Nephron (organoid): Measurements from ENCODE around the gene SUN1.

Experiments used
- H3K27ac Mint-ChIP-seq, 3 experiments: 2 replicates each; pipeline ENCODE4 v1.8.0; 2020; ENCODE audit warnings: mixed read lengths in 3 of 3, mild to moderate bottlenecking in 2 of 3, moderate library complexity in 1 of 3
- H3K27me3 Mint-ChIP-seq: 2 replicates; pipeline ENCODE4 v1.8.0; 2021; ENCODE audit warnings: low read depth, mild to moderate bottlenecking, moderate library complexity, mixed read lengths
- H3K36me3 Mint-ChIP-seq: 2 replicates; pipeline ENCODE4 v1.8.0; 2020; ENCODE audit warnings: low read depth, mixed read lengths
- H3K4me1 Mint-ChIP-seq: 2 replicates; pipeline ENCODE4 v1.8.0; 2020; ENCODE audit warnings: mixed read lengths
- H3K4me3 Mint-ChIP-seq, 3 experiments: 2 replicates each; pipeline ENCODE4 v1.8.0; 2020; ENCODE audit warnings: mild to moderate bottlenecking in 3 of 3, mixed read lengths in 3 of 3, moderate library complexity in 2 of 3
- H3K9me3 Mint-ChIP-seq: 2 replicates; pipeline ENCODE4 v1.8.0; 2020; ENCODE audit warnings: mixed read lengths
- CTCF ChIP-seq, 3 experiments: fragments of 200-600 bp; sonication (generic); IDR thresholded peaks; one replicate each; pipeline ENCODE4 v1.5.0; 2021; ENCODE audit warnings: antibody characterized with exemption in 3 of 3; ENCODE audit not compliant: unreplicated experiment in 3 of 3

Gene SUN1

GRCh38 chr7:889025-889390, 56.7 kb downstream of the SUN1 start:
- H3K9me3 Mint-ChIP-seq: no peaks in the 10 kb centered on the region
- TF ChIP-seq CTCF (IDR thresholded peaks at IDR 0.05; ENCODE audit: unreplicated experiment in 3 of 3): no peak
- H3K36me3 Mint-ChIP-seq: peaks cover 30% of the 10 kb centered on the region
- no peaks in the 10 kb centered on the region for H3K27me3 Mint-ChIP-seq
- H3K27ac Mint-ChIP-seq: no peak overlapping the region
- H3K4me3 Mint-ChIP-seq: no peak overlapping the region
- H3K4me1 Mint-ChIP-seq: no peaks in the 10 kb centered on the region

GRCh38 chr7:889391-889790, 57.1 kb downstream of the SUN1 start:
- Mint-ChIP-seq H3K27ac (no peak overlapping the region), H3K36me3 (peaks cover 30% of the 10 kb centered on the region), H3K27me3 (no peaks in the 10 kb centered on the region), H3K9me3 (no peaks in the 10 kb centered on the region), H3K4me3 (no peak overlapping the region), H3K4me1 (no peaks in the 10 kb centered on the region)
- no peak for TF ChIP-seq CTCF (IDR thresholded peaks at IDR 0.05; ENCODE audit: unreplicated experiment in 3 of 3)

GRCh38 chr7:890868-891267, 58.6 kb downstream of the SUN1 start:
- Mint-ChIP-seq H3K27ac (no peak overlapping the region), H3K4me3 (no peak overlapping the region), H3K36me3 (peaks cover 38% of the 10 kb centered on the region), H3K4me1 (no peaks in the 10 kb centered on the region), H3K27me3 (no peaks in the 10 kb centered on the region), H3K9me3 (no peaks in the 10 kb centered on the region)
- no peak for TF ChIP-seq CTCF (IDR thresholded peaks at IDR 0.05; ENCODE audit: unreplicated experiment in 3 of 3)

- Mint-ChIP-seq H3K27me3 (no peaks in the 10 kb centered on the region), H3K9me3 (no peaks in the 10 kb centered on the region), H3K4me3 (no peak overlapping the region), H3K27ac (no peak overlapping the region), H3K36me3 (peaks cover 42% of the 10 kb centered on the region), H3K4me1 (no peaks in the 10 kb centered on the region)
- TF ChIP-seq CTCF (IDR thresholded peaks at IDR 0.05; ENCODE audit: unreplicated experiment in 3 of 3): no peak
These were observed 59.0 kb downstream of the SUN1 start for GRCh38 chr7:891291-891690.

- Mint-ChIP-seq H3K4me3 (no peak overlapping the region), H3K27ac (no peak overlapping the region), H3K4me1 (no peaks in the 10 kb centered on the region), H3K36me3 (peaks cover 44% of the 10 kb centered on the region), H3K27me3 (no peaks in the 10 kb centered on the region), H3K9me3 (no peaks in the 10 kb centered on the region)
- TF ChIP-seq CTCF (IDR thresholded peaks at IDR 0.05; ENCODE audit: unreplicated experiment in 3 of 3): no peak
These were observed 59.5 kb downstream of the SUN1 start for GRCh38 chr7:891805-892204.

- H3K27me3 Mint-ChIP-seq: no peaks in the 10 kb centered on the region
- peak overlapping the region in 1 of 3 experiments; percentile 58 for H3K27ac Mint-ChIP-seq
- H3K4me1 Mint-ChIP-seq: no peaks in the 10 kb centered on the region
- H3K9me3 Mint-ChIP-seq: no peaks in the 10 kb centered on the region
- H3K4me3 Mint-ChIP-seq: no peak overlapping the region
- TF ChIP-seq CTCF (IDR thresholded peaks at IDR 0.05; ENCODE audit: unreplicated experiment in 3 of 3): no peak
- peaks cover 44% of the 10 kb centered on the region for H3K36me3 Mint-ChIP-seq
These were observed 60.6 kb downstream of the SUN1 start for GRCh38 chr7:892648-893593.
